A549 (cell line): ENCODE measurements around the gene TSHR. TPM values are rescaled to one million over a fixed set of nuclear protein-coding genes. Genes with fewer than 3 reads are reported as not detected.

ENCODE experiments used
- ATAC-seq, 2 experiments: fragments of 200-7000 bp in 1 of 2; fragments of >200 bp in 1 of 2; cut with Nextera tagmentation in 1 of 2; cut with Tn5 transposase in 1 of 2; 3 replicates each; pipeline versions ENCODE4 v1.8.0 to v1.9.1; 2018 to 2020; ENCODE audit warnings: mild to moderate bottlenecking in 1 of 2, moderate library complexity in 1 of 2
- CTCF ChIA-PET: fragments of 300-600 bp; sonication (Branson Sonifier 250); formaldehyde crosslinking; extraction: SDS; loops from one replicate; lab custom pipeline; 2021; ENCODE audit warnings: antibody characterized with exemption, inconsistent platforms; lab: Yijun Ruan, JAX
- POLR2A ChIA-PET: fragments of 350-600 bp; formaldehyde crosslinking; extraction: SDS; loops from one replicate; lab custom pipeline; 2021; ENCODE audit warnings: antibody characterized with exemption, inconsistent platforms; lab: Yijun Ruan, JAX
- DNase-seq, 2 experiments: peaks; one replicate each; pipeline versions ENCODE4 v3.0.0 to v3.0.0-alpha.2; 2011 to 2016; ENCODE audit warnings: low read depth in 1 of 2, low spot score in 1 of 2
- FAIRE-seq: peaks from 2 replicates; lab custom pipeline; 2011; peaks lifted over from hg19 to GRCh38; lab: Jason Lieb, UNC
- H3K27ac ChIP-seq, 2 experiments: fragments of >200 bp; sonication (Bioruptor Twin); formaldehyde crosslinking; 3 replicates each; pipeline ENCODE4 v1.5.1; 2016 to 2017
- H3K4me1 ChIP-seq: fragments of >200 bp; sonication (Bioruptor Twin); formaldehyde crosslinking; 3 replicates; pipeline ENCODE4 v1.6.1; 2016
- H3K4me2 ChIP-seq: fragments of >200 bp; sonication (Bioruptor Twin); formaldehyde crosslinking; 3 replicates; pipeline ENCODE4 v1.6.1; 2016
- H3K4me3 ChIP-seq: fragments of >200 bp; sonication (Bioruptor Twin); formaldehyde crosslinking; 3 replicates; pipeline ENCODE4 v1.5.1; 2016
- H3K9me3 ChIP-seq: fragments of >200 bp; sonication (Bioruptor Twin); formaldehyde crosslinking; 3 replicates; pipeline ENCODE4 v1.6.1; 2016
- BHLHE40 ChIP-seq: IDR thresholded peaks from 2 replicates; pipeline ENCODE4 v1.6.1; 2012; ENCODE audit warnings: low read depth, low read length, inconsistent platforms
- CHD2 ChIP-seq: fragments of 150-350 bp; IDR thresholded peaks from 2 replicates; pipeline ENCODE4 v1.6.1; 2014; ENCODE audit warnings: low read length; ENCODE audit not compliant: partially characterized antibody
- CHD4 ChIP-seq: fragments of 200-600 bp; sonication (generic); IDR thresholded peaks from 2 replicates; pipeline ENCODE4 v1.6.1; 2016; ENCODE audit warnings: antibody characterized with exemption, mild to moderate bottlenecking, borderline replicate concordance
- CTCF ChIP-seq: fragments of >200 bp; sonication (Bioruptor Twin); formaldehyde crosslinking; IDR thresholded peaks from 3 replicates; pipeline ENCODE4 v1.5.1; 2016
- E2F6 ChIP-seq: IDR thresholded peaks from 2 replicates; pipeline ENCODE4 v1.6.1; 2012; ENCODE audit warnings: low read depth, borderline replicate concordance
- EHMT2 ChIP-seq: fragments of 200-600 bp; sonication (generic); IDR thresholded peaks from 2 replicates; pipeline ENCODE4 v1.6.1; 2016; ENCODE audit warnings: antibody characterized with exemption, low read depth, mild to moderate bottlenecking, moderate library complexity
- EP300 ChIP-seq, 2 experiments: fragments of >200 bp; sonication (Bioruptor Twin); formaldehyde crosslinking; IDR thresholded peaks; 2 replicates in 1 of 2; 3 replicates in 1 of 2; pipeline ENCODE4 v1.6.1; 2016 to 2017
- FOSL2 ChIP-seq, 2 experiments: fragments of 450-650 bp in 1 of 2; fragments of >200 bp in 1 of 2; sonication (Bioruptor Twin) in 1 of 2; formaldehyde crosslinking; IDR thresholded peaks; 2 replicates each; pipeline versions ENCODE4 v1.5.0 to v1.6.1; 2016 to 2020; ENCODE audit warnings: mild to moderate bottlenecking in 1 of 2, moderate library complexity in 1 of 2
- FOXS1 ChIP-seq: fragments of 250-450 bp; sonication (Bioruptor Pico); IDR thresholded peaks from 2 replicates; pipeline ENCODE4 v1.5.0; 2020; ENCODE audit warnings: mild to moderate bottlenecking, moderate library complexity
- HDAC2 ChIP-seq: fragments of 200-600 bp; sonication (generic); IDR thresholded peaks from 2 replicates; pipeline ENCODE4 v1.6.1; 2016
- HOXA7 ChIP-seq: fragments of 250-450 bp; sonication (Bioruptor Pico); IDR thresholded peaks from 2 replicates; pipeline ENCODE4 v1.5.0; 2020; ENCODE audit warnings: mild to moderate bottlenecking, moderate library complexity
- MAZ ChIP-seq: fragments of 150-350 bp; IDR thresholded peaks from 2 replicates; pipeline ENCODE4 v1.6.1; 2014; ENCODE audit warnings: antibody characterized with exemption, low read depth, low read length, borderline replicate concordance
- NPAS2 ChIP-seq: fragments of 250-450 bp; sonication (Bioruptor Pico); IDR thresholded peaks from 2 replicates; pipeline ENCODE4 v1.8.0; 2022; ENCODE audit warnings: mild to moderate bottlenecking, moderate library complexity, borderline replicate concordance
- POLR2A ChIP-seq: IDR thresholded peaks from 2 replicates; pipeline ENCODE4 v1.6.1; 2012; ENCODE audit warnings: mild to moderate bottlenecking, low read length
- POLR2AphosphoS2 ChIP-seq: conservative IDR thresholded peaks from 2 replicates; pipeline ENCODE4 v1.6.1; 2012; ENCODE audit warnings: low read length, improper control_type of control experiment, inconsistent platforms
- RFX5 ChIP-seq: fragments of 450-650 bp; IDR thresholded peaks from 2 replicates; pipeline ENCODE4 v1.7.1; 2014; ENCODE audit warnings: antibody characterized with exemption, mild to moderate bottlenecking, moderate library complexity
- SMC3 ChIP-seq: fragments of >200 bp; sonication (Bioruptor Twin); formaldehyde crosslinking; IDR thresholded peaks from 3 replicates; pipeline ENCODE4 v1.6.1; 2018; ENCODE audit warnings: inconsistent platforms
- TP53 ChIP-seq: fragments of 250-450 bp; sonication (Bioruptor Pico); IDR thresholded peaks from 2 replicates; pipeline ENCODE4 v1.5.0; 2021; ENCODE audit warnings: mild to moderate bottlenecking, moderate library complexity
- WGBS: methylation state at CpG from one replicate; pipeline ENCODE4 v1.1.6; 2017; ENCODE audit errors: missing lambda C conversion rate; 5-methylcytosine and 5-hydroxymethylcytosine counted together
- polyA plus RNA-seq, 4 experiments: library from polyadenylated mRNA; depleted of rRNA in 3 of 4; stranded (reverse); fragments of >200 nt; fragmentation: RNase III in 1 of 4; extraction: RNeasy Plus Mini Kit Qiagen cat#74134 plus additional on column Dnase treatment in 1 of 4; gene quantifications; 2 replicates in 3 of 4; 3 replicates in 1 of 4; pipeline ENCODE4 v1.2.3, GENCODE V29; 2011 to 2017
- TF ChIP-seq, protein P1 (sequence below): fragments of 200-600 bp; sonication (generic); IDR thresholded peaks from 2 replicates; pipeline ENCODE4 v1.6.1; 2016; ENCODE audit warnings: antibody characterized with exemption, mild to moderate bottlenecking, moderate library complexity
- TF ChIP-seq, protein P2 (sequence below): fragments of 450-650 bp; IDR thresholded peaks from 2 replicates; pipeline ENCODE4 v1.6.1; 2014; ENCODE audit warnings: antibody characterized with exemption

The TSHR gene
- polyA plus RNA-seq, 2 of the 4 experiments (the other 2 are of a cell fraction), result not detected

GRCh38 chr14:80946797-80947196 lies 8.6 kb upstream of the TSHR start:
- Histone ChIP-seq H3K9me3 (no peaks in the 10 kb centered on the region; the same call in 2 of the 3 replicates), H3K27ac (no peak overlapping the region), H3K4me3 (no peak overlapping the region)
- CTCF ChIA-PET, result interaction anchor here (1.3 kb wide), 1 partner anchor 9 kb away, joined by 4 read pairs; the partner anchor contains the start of gene TSHR
- no peak for FAIRE-seq
- DNase-seq, result no peak
- 10% methylated on average over 4 of the region's 4 CpGs for WGBS
- POLR2A ChIA-PET, result no interaction called here
- ATAC-seq, result no peak
- TF ChIP-seq RFX5 (no peak), CHD4 (no peak), FOXS1 (no peak)
- TF ChIP-seq, protein P1, sequence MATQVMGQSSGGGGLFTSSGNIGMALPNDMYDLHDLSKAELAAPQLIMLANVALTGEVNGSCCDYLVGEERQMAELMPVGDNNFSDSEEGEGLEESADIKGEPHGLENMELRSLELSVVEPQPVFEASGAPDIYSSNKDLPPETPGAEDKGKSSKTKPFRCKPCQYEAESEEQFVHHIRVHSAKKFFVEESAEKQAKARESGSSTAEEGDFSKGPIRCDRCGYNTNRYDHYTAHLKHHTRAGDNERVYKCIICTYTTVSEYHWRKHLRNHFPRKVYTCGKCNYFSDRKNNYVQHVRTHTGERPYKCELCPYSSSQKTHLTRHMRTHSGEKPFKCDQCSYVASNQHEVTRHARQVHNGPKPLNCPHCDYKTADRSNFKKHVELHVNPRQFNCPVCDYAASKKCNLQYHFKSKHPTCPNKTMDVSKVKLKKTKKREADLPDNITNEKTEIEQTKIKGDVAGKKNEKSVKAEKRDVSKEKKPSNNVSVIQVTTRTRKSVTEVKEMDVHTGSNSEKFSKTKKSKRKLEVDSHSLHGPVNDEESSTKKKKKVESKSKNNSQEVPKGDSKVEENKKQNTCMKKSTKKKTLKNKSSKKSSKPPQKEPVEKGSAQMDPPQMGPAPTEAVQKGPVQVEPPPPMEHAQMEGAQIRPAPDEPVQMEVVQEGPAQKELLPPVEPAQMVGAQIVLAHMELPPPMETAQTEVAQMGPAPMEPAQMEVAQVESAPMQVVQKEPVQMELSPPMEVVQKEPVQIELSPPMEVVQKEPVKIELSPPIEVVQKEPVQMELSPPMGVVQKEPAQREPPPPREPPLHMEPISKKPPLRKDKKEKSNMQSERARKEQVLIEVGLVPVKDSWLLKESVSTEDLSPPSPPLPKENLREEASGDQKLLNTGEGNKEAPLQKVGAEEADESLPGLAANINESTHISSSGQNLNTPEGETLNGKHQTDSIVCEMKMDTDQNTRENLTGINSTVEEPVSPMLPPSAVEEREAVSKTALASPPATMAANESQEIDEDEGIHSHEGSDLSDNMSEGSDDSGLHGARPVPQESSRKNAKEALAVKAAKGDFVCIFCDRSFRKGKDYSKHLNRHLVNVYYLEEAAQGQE, result no peak
- TF ChIP-seq, all 56 proteins: peak for 0
- Histone ChIP-seq H3K4me1 (peaks cover 5% of the 10 kb centered on the region; the same call in 1 of the 3 replicates), H3K4me2 (no peak overlapping the region)

DNA sequence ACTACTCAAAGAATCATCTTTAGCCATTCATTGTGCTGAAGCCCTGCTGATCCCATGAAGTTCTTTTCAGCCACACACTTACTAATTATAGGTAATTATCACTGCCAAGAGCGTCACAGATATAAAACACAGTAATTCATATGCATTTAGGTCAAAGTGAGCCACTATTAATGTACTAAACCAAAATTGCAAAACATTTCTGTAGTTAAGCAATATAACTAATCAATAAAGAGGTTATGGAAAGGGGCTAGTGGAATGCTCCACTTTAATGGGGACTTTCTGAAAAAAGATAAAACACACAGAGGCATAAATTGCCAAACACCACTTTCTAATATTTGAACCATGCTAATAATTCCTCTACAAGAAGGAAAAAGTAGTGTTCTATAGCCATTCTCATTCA lies 7.1 kb upstream of the TSHR start:
- Histone ChIP-seq H3K27ac (no peak overlapping the region), H3K9me3 (no peaks in the 10 kb centered on the region; the same call in 2 of the 3 replicates), H3K4me3 (no peak overlapping the region), H3K4me1 (no peaks in the 10 kb centered on the region), H3K4me2 (no peak overlapping the region)
- DNase-seq, result no peak
- ChIA-PET POLR2A (no interaction called here), CTCF (no interaction called here)
- WGBS, result 24% methylated on average over 1 of the region's 1 CpG
- FAIRE-seq, result no peak
- no peak for ATAC-seq
- TF ChIP-seq MAZ, result no peak
- TF ChIP-seq HOXA7 (CRISPR knock-in tag), result no peak
- no peak for TF ChIP-seq EHMT2
- no peak for TF ChIP-seq NPAS2 (CRISPR knock-in tag)
- TF ChIP-seq FOSL2 (IDR thresholded peaks at IDR 0.05), result no peak
- TF ChIP-seq FOSL2 (CRISPR knock-in tag; IDR thresholded peaks at IDR 0.05), result no peak
- TF ChIP-seq POLR2AphosphoS2, result no peak
- TF ChIP-seq, protein P2, sequence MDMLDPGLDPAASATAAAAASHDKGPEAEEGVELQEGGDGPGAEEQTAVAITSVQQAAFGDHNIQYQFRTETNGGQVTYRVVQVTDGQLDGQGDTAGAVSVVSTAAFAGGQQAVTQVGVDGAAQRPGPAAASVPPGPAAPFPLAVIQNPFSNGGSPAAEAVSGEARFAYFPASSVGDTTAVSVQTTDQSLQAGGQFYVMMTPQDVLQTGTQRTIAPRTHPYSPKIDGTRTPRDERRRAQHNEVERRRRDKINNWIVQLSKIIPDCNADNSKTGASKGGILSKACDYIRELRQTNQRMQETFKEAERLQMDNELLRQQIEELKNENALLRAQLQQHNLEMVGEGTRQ, result no peak
- no peak for TF ChIP-seq EP300 (IDR thresholded peaks at IDR 0.05)
- TF ChIP-seq E2F6, result no peak
- TF ChIP-seq HDAC2, result no peak
- TF ChIP-seq CTCF, result no peak
- TF ChIP-seq CHD2, result no peak
- TF ChIP-seq POLR2A, result no peak
- no peak for TF ChIP-seq BHLHE40
- TF ChIP-seq TP53 (CRISPR knock-in tag), result no peak
- TF ChIP-seq CHD4, result no peak
- no peak for TF ChIP-seq SMC3
- TF ChIP-seq, all 56 proteins: peak for 0
